ENCODE measurements around the gene CNTN5.
"Not testable (repeated sequence)": the region's sequence is repeated elsewhere in the genome, so short reads cannot be mapped to it uniquely, and the experiment has no call there.

The CNTN5 gene

GRCh38 chr11:99275521-99275920, 254.8 kb downstream of the CNTN5 start:
- no peak for DNase-seq (ENCODE audit: low spot score)

- no peak for DNase-seq (ENCODE audit: low spot score)
Measured at GRCh38 chr11:99277281-99277680, 256.5 kb downstream of the CNTN5 start.

GRCh38 chr11:99279266-99279665, 258.5 kb downstream of the CNTN5 start:
- DNase-seq (ENCODE audit: low spot score), result no peak

- DNase-seq (ENCODE audit: low spot score), result no peak
Measured at GRCh38 chr11:99281331-99281730, 260.6 kb downstream of the CNTN5 start.

- DNase-seq (ENCODE audit: low spot score), result not testable (repeated sequence)
Measured at GRCh38 chr11:99297925-99298324, 277.2 kb downstream of the CNTN5 start.

- DNase-seq (ENCODE audit: low spot score), result no peak
Measured at GRCh38 chr11:99307510-99308088, 286.9 kb downstream of the CNTN5 start.

GRCh38 chr11:99311870-99312269, 291.1 kb downstream of the CNTN5 start:
- no peak for DNase-seq (ENCODE audit: low spot score)

- DNase-seq (ENCODE audit: low spot score), result no peak
Measured at GRCh38 chr11:99316776-99317520, 296.2 kb downstream of the CNTN5 start.

- DNase-seq (ENCODE audit: low spot score), result no peak
Measured at GRCh38 chr11:99320769-99321290, 300.1 kb downstream of the CNTN5 start.

GRCh38 chr11:99325847-99326246, 305.1 kb downstream of the CNTN5 start:
- DNase-seq (ENCODE audit: low spot score), result no peak

GRCh38 chr11:99327066-99327465, 306.3 kb downstream of the CNTN5 start:
- DNase-seq (ENCODE audit: low spot score), result no peak

GRCh38 chr11:99327527-99327926, 306.8 kb downstream of the CNTN5 start:
- no peak for DNase-seq (ENCODE audit: low spot score)

GRCh38 chr11:99333621-99334020, 312.9 kb downstream of the CNTN5 start:
- no peak for DNase-seq (ENCODE audit: low spot score)

- DNase-seq (ENCODE audit: low spot score), result no peak
Measured at GRCh38 chr11:99343117-99343516, 322.4 kb downstream of the CNTN5 start.

GRCh38 chr11:99349151-99349673, 328.5 kb downstream of the CNTN5 start:
- no peak for DNase-seq (ENCODE audit: low spot score)

GRCh38 chr11:99351624-99352023, 330.9 kb downstream of the CNTN5 start:
- no peak for DNase-seq (ENCODE audit: low spot score)

GRCh38 chr11:99352642-99353041, 331.9 kb downstream of the CNTN5 start:
- no peak for DNase-seq (ENCODE audit: low spot score)

- DNase-seq (ENCODE audit: low spot score), result no peak
Measured at GRCh38 chr11:99366546-99366945, 345.8 kb downstream of the CNTN5 start.

GRCh38 chr11:99368583-99368982, 347.8 kb downstream of the CNTN5 start:
- DNase-seq (ENCODE audit: low spot score), result no peak

- DNase-seq (ENCODE audit: low spot score), result no peak
Measured at GRCh38 chr11:99370549-99371216, 349.9 kb downstream of the CNTN5 start.

GRCh38 chr11:99371257-99371656, 350.5 kb downstream of the CNTN5 start:
- DNase-seq (ENCODE audit: low spot score), result no peak

- DNase-seq (ENCODE audit: low spot score), result no peak
Measured at GRCh38 chr11:99376463-99376862, 355.7 kb downstream of the CNTN5 start.
